HG02588 (cell line): ENCODE results near the gene CACNA2D3.
"Not testable (repeated sequence)": the region's sequence is repeated elsewhere in the genome, so short reads cannot be mapped to it uniquely, and the experiment has no call there.

Experiments used
- ATAC-seq: cut with Tn5 transposase; IDR thresholded peaks from one replicate; pipeline ENCODE4 v1.9.1; 2021; ENCODE audit warnings: mild to moderate bottlenecking, moderate library complexity; ENCODE audit not compliant: unreplicated experiment

Gene CACNA2D3

DNA sequence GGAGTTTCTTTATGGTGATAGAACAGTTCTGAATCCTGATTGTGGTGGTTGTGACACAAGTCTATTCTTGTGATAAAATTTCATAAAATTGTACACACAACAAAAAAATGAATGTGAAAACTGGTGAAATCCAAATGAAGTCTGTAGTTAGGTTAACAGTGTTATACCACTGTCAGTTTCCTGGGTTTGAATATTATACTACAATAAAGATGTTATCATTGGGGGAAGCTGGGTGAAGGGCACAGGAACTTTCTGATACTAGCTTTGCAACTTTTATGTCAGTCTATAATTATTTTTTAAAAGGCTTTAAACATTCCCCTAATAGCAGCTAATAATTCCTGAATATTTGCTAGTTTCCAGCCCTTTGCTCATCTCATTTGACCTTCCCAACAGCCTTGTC is 485.7 kb downstream of the CACNA2D3 start:
- ATAC-seq, result no peak

DNA sequence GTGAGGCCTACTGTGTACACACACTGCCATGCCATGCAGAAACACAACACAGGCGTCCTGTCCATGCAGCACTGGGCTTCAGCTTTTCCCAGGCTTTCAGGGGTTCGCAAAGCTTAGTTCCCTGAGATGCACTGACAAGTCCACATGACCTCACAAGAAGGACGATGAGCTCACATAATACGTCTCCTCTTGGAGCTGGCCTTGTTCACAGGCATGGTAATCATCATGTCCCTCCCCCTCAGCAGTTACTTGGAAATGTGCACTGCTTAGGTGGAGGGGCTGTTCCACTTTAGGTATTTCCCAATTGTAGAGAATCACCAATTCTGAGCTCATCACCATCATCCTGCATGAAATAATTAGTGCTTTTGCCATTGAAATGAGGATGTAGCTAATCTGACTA is 496.7 kb downstream of the CACNA2D3 start:
- no peak for ATAC-seq

DNA sequence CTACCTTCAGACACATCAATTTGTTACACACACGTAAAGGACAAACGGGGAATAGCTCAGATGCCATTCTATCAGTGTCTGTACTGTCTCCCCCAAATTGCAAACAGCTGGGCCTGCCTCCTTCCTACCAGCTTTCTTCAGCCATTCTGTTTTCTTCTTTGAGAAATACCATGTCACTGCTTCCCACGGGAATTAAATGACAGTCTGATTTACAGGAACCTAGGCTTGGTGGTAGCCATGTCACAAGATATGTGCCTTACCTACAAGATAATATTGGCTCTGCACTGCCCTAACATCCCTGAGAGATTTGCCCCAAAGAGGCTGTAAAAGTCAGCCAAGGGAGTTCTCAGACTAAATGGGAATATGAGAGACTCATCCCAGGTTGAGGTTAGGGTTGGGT is 497.2 kb downstream of the CACNA2D3 start:
- no peak for ATAC-seq

DNA sequence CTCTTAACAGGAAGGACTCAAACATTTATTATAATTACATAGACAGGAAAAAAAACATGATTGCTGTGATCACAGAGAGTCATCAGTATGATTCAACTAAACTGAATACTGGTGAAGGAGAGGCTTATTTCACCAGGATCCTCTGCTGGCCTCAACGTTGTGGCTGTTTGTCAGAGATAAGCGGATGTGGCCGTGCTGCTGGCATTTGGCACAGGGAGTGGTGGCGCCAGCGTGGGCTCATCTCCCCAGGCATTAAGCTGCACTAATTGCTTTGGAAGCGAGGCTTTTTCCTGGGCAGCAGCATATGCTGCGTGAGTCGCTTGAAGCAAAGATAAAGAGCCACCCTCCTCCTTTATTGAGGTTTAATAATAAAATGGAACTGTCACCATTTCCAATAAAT is 498.8 kb downstream of the CACNA2D3 start:
- no peak for ATAC-seq

DNA sequence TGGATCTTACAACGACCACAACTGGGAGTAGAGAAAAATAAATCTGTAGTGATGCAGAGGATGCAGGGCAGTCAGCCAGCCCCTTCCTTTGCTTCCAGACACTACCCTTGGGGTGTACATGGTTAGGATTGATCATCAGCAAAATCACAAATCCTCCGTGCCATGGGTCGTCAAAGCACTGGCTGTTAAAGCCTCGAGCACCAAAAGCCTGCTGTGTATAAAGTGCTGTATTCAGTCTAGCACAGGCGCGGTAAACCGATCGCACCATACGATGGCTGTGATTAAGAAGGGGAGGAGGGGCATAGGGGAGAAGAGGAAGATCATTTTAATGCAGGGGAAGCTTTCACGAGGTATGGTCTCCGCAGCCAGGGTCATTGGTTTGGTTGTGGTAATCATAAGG is 500.3 kb downstream of the CACNA2D3 start:
- no peak for ATAC-seq

DNA sequence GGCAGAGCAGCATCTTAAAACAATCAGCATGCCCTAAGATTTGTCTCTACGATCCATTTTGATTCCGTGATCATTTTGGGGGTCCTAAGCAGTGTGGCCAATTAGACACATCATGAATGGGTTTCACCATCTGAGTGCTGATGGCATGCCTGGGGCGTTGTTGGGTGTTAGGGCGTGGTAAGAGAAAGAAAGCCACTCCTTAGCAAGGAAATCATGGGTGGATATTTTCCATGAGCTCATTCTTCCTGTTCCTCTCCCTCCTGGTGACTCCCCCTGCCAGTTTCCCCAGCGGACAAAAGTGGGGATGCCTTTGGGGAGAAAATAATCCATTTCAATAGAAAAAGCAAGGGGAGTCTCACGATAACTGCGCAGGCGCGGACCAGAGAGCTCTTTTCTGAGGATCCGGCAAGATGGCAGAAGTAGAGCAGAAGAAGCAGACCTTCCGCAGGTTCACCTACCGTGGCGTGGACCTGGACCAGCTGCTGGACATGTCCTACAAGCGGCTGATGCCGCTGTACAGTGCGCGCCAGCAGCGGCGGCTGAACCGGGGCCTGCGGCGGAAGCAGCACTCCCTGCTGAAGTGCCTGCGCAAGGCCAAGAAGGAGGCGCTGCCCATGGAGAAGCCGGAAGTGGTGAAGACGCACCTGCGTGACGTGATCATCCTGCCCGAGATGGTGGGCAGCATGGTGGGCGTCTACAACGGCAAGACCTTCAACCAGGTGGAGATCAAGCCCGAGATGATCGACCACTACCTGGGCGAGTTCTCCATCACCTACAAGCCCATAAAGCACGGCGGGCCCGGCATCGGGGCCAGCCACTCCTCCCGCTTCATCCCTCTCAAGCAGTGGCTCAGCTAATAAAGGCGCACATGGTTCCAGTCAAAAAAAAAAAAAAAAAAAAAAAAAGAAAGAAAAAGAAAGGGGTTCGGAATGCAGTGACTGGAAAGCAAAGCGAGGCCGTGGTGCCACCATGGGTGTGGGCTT is 503.7 kb downstream of the CACNA2D3 start:
- ATAC-seq, result no peak

DNA sequence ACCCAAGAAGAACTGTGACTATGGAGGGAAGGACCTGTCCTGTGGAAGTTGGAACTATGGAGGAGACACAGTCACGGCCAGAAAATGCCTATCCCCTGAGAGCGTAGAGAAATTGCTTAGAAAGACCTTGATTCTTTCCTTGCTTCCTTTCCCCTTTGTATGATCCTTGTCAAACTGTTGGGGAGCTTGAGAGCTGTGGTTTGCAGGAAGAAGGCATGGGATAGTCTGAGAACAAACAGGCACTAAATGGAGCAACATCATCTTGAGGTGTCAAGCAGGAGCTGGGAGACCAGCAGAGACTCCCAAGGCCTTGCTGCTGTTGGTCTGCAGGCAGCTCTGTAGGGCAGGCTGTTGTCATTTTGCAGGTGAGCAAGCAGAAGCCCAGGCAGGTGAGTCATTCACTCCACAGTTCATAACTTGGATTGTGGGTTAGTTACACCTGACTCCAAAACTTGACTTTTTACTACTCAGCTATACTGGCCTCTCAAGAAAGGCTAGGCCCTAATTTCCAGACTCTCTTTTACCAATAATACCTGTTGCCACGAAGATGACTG is 506.6 kb downstream of the CACNA2D3 start:
- no peak for ATAC-seq

DNA sequence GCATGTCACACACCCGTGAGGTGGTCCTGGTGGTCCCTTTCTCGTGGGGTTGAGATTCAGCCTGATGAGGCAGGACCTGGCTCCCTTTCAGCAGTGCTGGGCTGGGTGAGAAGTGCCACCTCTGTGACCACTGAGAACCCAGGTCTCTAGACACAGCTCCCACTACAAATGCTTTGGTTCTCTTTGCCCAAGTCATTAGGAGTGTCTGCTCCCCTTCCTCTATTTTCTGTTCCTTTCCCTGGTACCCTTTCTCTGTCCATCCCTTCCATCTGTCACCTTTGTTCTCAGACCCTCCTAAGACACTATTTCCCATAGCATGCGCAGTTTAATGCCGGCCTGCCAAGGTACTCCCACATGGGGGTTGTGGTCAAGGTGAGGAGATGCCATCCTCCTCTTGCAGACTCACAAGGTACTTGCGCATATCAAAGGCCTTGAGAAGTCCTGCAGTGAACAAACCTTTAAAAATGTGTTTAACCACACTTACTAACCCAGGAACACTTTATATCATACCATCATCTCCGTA is 507.8 kb downstream of the CACNA2D3 start:
- no peak for ATAC-seq

DNA sequence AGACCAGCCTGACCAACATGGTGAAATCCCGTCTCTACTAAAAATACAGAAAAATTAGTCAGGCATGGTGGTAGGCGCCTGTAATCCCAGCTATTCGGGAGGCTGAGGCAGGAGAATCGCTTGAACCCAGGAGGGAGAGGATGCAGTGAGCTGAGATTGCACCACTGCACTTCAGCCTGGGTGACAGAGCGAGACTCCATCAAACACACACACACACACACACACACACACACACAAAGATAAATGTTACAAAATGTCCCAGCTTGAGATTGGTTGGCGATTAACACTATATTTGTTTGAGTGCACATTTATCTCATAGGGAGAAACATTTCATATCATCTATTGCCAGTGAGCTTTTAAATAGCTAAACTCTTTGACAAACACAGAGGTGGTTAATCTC is 508.6 kb downstream of the CACNA2D3 start:
- not testable (repeated sequence) for ATAC-seq

DNA sequence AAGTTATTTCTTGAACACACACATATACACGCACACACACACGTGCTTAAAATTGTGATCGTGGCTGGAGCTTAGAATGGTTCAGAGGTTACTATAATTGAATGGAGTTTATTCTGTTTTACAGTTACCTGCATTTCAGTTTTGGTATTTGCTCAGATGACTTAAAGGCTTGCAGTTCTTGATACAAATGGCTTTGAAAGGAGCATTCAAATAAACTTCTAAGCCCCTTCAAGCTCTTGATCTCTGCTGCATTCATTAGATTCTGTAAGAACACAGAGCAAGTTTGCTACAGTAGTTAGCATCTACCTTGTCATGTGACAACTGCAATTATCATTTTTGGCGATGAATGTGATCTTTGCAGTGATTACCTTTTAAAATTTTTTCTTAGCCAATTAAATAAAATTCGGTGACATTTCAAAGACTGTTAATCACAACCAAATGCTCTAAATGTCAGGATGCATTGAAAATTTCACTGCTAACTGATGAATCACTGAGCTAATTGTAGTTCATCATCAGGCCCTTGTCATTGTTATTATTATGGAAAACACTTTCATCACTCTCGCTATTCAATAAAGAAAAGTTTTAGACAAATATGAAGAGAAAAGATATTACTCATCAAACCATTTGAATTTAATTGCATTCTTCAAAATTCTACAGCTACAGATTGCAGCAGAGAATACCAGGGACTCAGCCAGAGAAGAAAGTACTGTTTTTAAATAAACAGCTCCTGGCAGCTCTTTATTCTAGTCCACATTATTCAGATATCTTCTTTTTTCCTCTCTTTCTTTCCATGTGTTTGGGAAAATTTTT is 509.4 kb downstream of the CACNA2D3 start:
- no peak for ATAC-seq

DNA sequence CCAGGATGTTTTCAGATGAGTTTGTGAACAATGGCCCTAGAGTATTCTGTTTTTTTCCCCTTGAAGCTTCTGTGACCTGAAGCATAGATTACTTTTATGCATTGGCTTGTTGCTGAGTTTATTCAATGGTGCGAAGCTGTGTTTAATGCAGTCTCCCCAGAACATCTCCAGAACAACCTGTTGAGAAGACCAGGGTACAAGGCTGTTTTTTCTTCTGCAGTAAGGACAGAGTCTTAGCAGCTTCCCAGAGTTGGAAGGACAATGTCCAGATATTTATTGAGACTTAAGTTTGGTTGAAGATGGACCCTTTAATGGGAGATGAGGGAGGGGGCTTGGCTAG is 509.9 kb downstream of the CACNA2D3 start:
- no peak for ATAC-seq

DNA sequence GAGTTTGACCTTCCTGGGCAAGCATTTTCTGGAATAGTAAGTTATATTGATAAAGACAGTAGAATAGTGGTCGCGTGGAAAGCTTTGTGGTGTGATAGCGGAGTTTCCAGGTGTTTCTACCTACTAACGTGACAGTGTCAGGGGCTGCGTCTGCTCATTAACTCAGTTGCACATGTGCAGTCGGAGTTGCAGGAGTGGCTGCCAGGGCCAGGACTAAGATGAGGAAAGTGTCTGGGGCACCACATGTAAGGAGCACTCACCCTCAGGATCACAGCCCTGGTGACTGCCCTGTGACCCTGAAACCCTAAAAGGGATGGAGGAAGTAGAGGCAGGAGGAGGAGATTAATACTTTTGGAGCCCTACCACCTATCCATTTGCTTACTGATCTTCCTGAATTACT is 510.5 kb downstream of the CACNA2D3 start:
- no peak for ATAC-seq

DNA sequence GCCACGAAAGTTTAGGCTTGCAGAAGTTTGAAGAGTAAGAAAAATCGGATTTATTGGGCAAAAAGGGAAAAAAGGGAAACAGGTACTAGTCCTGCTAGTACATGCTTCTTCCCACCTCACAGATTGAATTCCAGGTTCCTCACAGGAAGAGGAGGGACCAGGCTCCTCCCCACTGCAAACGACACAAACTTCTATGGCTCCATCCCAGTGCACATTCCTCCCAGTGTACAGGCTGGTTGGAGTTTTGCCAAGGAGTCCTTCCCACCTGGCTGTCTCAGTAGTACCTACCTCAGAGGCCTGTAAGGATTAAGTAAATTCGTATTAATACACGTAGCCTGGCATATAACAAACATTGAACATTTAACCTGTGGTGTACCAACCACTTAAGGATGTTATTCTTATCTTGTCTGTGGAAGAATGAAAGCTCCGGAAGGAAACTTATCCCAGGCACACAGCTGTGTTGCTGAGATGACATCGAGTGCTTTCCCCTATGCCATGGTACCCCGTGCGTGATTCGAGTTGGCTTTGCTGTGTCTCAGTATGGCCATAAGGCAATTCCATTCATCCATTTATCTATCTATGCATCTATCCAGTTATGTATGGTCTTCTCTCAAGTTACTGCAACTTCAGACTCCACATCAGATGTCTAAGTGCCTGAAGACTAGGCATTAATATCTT is 511.2 kb downstream of the CACNA2D3 start:
- ATAC-seq, result no peak

DNA sequence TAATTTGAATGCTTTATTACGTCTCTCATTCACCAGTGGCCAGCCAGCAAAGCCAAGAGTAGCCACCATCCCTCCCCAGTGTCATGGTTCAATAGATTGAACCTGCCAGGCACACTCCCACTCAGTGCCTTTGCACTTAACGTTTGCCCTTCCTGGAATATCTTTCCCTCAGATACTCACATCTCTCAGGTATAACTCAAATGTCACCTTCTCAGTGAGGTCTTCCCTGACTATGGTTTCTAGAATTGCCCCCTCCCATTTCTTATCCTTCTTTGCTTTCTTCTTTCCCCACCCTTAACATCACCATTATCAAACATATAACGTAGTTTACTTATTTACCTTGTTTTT is 511.7 kb downstream of the CACNA2D3 start:
- no peak for ATAC-seq

DNA sequence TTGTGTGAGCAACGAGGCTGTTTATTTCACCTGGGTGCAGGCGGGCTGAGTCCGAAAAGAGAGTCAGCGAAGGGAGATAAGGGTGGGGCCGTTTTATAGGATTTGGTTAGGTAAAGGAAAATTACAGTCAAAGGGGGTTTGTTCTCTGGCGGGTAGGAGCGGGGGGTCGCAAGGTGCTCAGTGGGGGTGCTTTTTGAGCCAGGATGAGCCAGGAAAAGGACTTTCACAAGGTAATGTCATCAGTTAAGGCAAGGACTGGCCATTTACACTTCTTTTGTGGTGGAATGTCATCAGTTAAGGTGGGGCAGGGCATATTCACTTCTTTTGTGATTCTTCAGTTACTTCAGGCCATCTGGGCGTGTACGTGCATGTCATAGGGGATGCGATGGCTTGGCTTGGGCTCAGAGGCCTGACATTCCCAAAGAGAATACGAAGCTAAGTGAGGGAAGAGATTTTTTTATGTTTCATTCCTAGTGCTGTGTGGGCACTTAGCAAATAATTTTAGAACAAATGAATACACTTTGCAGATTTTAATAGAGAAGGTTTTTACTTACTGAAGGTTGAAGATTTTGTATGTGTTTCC is 517.5 kb downstream of the CACNA2D3 start:
- not testable (repeated sequence) for ATAC-seq

DNA sequence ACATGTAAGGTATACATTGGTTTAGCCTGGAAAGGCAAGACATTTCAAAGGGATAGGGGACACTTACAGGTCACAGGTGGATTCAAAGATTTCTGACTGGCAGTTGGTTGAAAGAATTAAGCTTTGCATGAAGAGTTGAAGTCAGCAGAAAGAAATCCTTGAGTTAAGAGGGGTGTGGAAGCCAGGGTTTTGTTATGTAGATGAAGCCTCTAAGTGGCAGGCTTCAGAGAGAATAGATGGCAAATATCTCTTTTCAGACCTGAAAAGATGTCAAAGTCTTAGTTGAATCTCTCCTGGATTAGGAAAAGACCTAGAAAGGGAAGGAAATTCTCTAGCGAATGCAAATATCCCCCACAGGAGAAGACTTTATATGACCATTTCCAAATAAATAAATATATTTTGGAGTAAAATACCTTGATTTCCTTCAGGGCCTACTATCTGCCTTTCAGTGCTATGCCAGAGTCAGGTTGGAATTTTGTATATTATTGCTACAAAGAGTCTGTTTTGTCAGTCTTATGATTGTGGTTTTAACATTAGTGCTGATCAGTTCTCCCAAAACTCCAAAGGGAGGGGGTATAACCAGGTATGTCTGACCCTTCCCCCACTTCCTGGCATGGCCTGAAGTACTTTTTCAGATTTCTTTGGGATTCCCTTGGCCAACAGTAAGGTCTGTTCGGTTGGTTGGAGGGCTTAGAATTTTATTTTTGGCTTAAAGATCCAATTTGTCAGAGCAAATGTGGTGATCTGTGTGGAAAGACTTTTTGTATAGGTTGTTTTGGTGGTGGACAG is 519.1 kb downstream of the CACNA2D3 start:
- ATAC-seq, result no peak

DNA sequence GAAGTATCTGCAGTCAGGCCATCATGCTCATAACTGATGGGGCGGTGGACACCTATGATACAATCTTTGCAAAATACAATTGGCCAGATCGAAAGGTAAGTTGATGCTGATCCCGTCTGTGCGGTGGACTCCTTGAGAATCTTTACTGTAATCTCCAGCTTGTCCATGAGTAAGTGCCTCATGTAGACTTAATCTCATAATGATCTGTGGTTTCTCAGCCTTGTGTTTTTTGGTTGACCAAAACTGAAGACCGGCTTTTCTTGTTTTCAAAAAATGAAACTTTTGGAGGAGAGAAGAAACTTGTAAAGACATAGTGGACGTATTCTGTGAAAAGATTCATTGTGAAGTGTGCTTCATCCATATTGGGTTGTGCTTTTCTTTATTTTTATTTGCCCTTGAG is 519.8 kb downstream of the CACNA2D3 start:
- ATAC-seq, result no peak

DNA sequence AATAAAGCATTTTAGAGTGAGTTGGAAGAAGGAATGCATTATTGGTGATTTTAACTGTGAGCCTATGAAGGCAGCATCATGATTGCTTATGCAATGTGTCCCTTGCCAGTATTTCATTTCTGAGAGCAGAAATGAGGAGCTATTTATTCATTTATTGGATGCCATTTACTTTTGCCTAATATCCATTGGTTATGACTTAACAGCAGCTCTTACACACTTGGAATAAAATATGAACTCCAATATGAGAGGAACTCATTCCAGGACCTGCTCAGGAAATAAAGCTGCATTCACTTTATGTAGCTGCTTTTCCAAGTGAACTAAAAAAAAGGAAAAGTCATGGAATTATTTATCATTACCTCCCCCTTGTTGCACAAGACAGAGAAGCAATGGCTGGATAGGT is 525.4 kb downstream of the CACNA2D3 start:
- ATAC-seq, result no peak

DNA sequence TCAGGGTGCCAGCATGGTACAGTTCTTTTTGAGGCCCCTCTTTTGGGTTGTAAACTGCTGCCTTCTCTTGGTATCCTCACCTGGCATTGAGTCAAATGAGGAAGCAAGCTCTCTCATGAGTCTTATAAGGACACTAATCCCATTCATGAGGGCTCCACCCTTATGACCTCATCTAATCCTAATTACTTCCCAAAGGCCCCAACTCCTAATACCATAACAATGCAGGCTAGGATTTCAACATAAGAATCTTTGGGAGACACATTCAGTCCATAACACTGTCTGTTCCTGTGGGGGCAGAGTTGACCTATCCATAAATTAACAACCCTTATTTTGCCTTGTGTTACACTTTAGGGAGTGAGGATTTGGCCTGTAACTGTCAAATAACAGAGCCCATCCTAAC is 527.2 kb downstream of the CACNA2D3 start:
- no peak for ATAC-seq
